Measurements from ENCODE around the gene CPEB3.
A peak's percentile ranks its signal among the peaks of the same experiment; 100 is the strongest.
"Not testable (repeated sequence)": the region's sequence is repeated elsewhere in the genome, so short reads cannot be mapped to it uniquely, and the experiment has no call there.

Gene CPEB3

GRCh38 chr10:92290837-92291615 is at the start of gene CPEB3, which contains the start of gene MARCHF5:
TSS of gene CPEB3 (minus strand) at chr10:92291078. CDS start at chr10:92240350, 50,728 bp downstream.
TSS of gene MARCHF5 (plus strand) at chr10:92291167. CDS start at chr10:92291495, 328 bp downstream.
- DNase-seq, result peak; percentile 97

- not testable (repeated sequence) for DNase-seq
Observed at GRCh38 chr10:92329927-92330326, 39.0 kb upstream of the CPEB3 start.

GRCh38 chr10:92328993-92329392 is 38.1 kb upstream of the CPEB3 start:
- no peak for DNase-seq

- DNase-seq, result no peak
Observed at GRCh38 chr10:92327445-92328433, 36.9 kb upstream of the CPEB3 start.

- DNase-seq, result no peak
Observed at GRCh38 chr10:92323079-92323478, 32.2 kb upstream of the CPEB3 start.

- no peak for DNase-seq
Observed at GRCh38 chr10:92316610-92317009, 25.7 kb upstream of the CPEB3 start.

- DNase-seq, result no peak
Observed at GRCh38 chr10:92313750-92314149, 22.9 kb upstream of the CPEB3 start.

GRCh38 chr10:92309272-92309671 is 18.4 kb upstream of the CPEB3 start:
- no peak for DNase-seq

GRCh38 chr10:92305133-92306072 is 14.5 kb upstream of the CPEB3 start:
- no peak for DNase-seq

- DNase-seq, result no peak
Observed at GRCh38 chr10:92304061-92304460, 13.2 kb upstream of the CPEB3 start.

- no peak for DNase-seq
Observed at GRCh38 chr10:92303096-92303495, 12.2 kb upstream of the CPEB3 start.

- DNase-seq, result no peak
Observed at GRCh38 chr10:92298487-92298886, 7.6 kb upstream of the CPEB3 start.

GRCh38 chr10:92291921-92292845 is 1.3 kb upstream of the CPEB3 start:
- peak; percentile 75 for DNase-seq

- no peak for DNase-seq
Observed at GRCh38 chr10:92291616-92291865, 663 bp upstream of the CPEB3 start.

- no peak for DNase-seq
Observed at GRCh38 chr10:92290076-92290836, 622 bp downstream of the CPEB3 start.

- no peak for DNase-seq
Observed at GRCh38 chr10:92284112-92284704, 6.7 kb downstream of the CPEB3 start.

- no peak for DNase-seq
Observed at GRCh38 chr10:92278996-92279696, 11.7 kb downstream of the CPEB3 start.

GRCh38 chr10:92274071-92274470 is 16.8 kb downstream of the CPEB3 start:
- DNase-seq, result no peak

GRCh38 chr10:92268748-92269147 is 22.1 kb downstream of the CPEB3 start:
- DNase-seq, result no peak

GRCh38 chr10:92267343-92267742 is 23.5 kb downstream of the CPEB3 start:
- no peak for DNase-seq

All from activated effector memory CD4-positive, alpha-beta T cell treated with anti-CD3 and anti-CD28 coated beads, Interleukin-2, amount 50 U/mL, for 16 hours (primary cell).